Endothelial cell of umbilical vein (primary cell): ENCODE results near the gene LSP1. TPM values are rescaled to one million over a fixed set of nuclear protein-coding genes. Genes with fewer than 3 reads are reported as not detected.

Experiments
- BruUV-seq: library from RNA; stranded (reverse); fragments of 400-500 nt; replicated peaks from 2 replicates; lab custom pipeline; 2021; lab: Mats Ljungman, UMichigan
- CTCF ChIA-PET: fragments of 300-600, 350-600 bp; sonication (Branson Sonifier 250); formaldehyde crosslinking; loops from one replicate; lab custom pipeline; 2021; ENCODE audit warnings: antibody characterized with exemption, inconsistent platforms; lab: Charles Lee
- POLR2A ChIA-PET: fragments of 300-600, 350-600 bp; sonication (Branson Sonifier 250); formaldehyde crosslinking; loops from one replicate; lab custom pipeline; 2021; ENCODE audit warnings: antibody characterized with exemption, inconsistent platforms; lab: Charles Lee
- DNase-seq: peaks from one replicate; pipeline ENCODE4 v3.0.0-alpha.2; 2011; ENCODE audit warnings: low read depth, low spot score
- FAIRE-seq: peaks from 2 replicates; lab custom pipeline; 2011; peaks lifted over from hg19 to GRCh38; lab: Jason Lieb, UNC
- H2AFZ ChIP-seq: 2 replicates; pipeline ENCODE4 v1.6.0; 2012; ENCODE audit warnings: low read depth, low read length, control low read depth, inconsistent platforms
- H3K27ac ChIP-seq: 2 replicates; pipeline ENCODE4 v1.5.1; 2011; ENCODE audit warnings: low read depth, mild to moderate bottlenecking, control low read depth, low read length, moderate library complexity; ENCODE audit not compliant: insufficient read depth
- H3K27me3 ChIP-seq, 2 experiments: 2 replicates each; pipeline versions ENCODE4 v1.6.0 to v1.6.1; 2011; ENCODE audit warnings: low read length in 2 of 2, mixed read lengths in 1 of 2; ENCODE audit not compliant: control insufficient read depth in 2 of 2, insufficient read depth in 2 of 2
- H3K36me3 ChIP-seq, 2 experiments: 2 replicates in 1 of 2; 3 replicates in 1 of 2; pipeline ENCODE4 v1.5.1; 2011; ENCODE audit warnings: low read length in 2 of 2, mild to moderate bottlenecking in 1 of 2, moderate library complexity in 1 of 2; ENCODE audit not compliant: control insufficient read depth in 2 of 2, insufficient read depth in 2 of 2; ENCODE audit errors: extremely low read depth in 1 of 2
- H3K4me1 ChIP-seq: 3 replicates; pipeline ENCODE4 v1.5.1; 2011; ENCODE audit warnings: mild to moderate bottlenecking, low read length; ENCODE audit not compliant: control insufficient read depth, insufficient read depth; ENCODE audit errors: extremely low read depth
- H3K4me2 ChIP-seq: 2 replicates; pipeline ENCODE4 v1.6.1; 2011; ENCODE audit warnings: low read length, control low read depth, mixed read lengths; ENCODE audit not compliant: insufficient read depth
- H3K4me3 ChIP-seq, 3 experiments: fragments of 200-600 bp in 1 of 3; sonication (generic), shearing (Covaris generic) in 1 of 3; replicated peaks in 1 of 3; 2 replicates each; pipeline ENCODE4 v1.5.1; 2011 to 2016; ENCODE audit warnings: control low read depth in 3 of 3, low read length in 3 of 3, mild to moderate bottlenecking in 2 of 3, inconsistent platforms in 1 of 3, low read depth in 1 of 3, moderate library complexity in 1 of 3; ENCODE audit not compliant: insufficient read depth in 1 of 3
- H3K79me2 ChIP-seq: 2 replicates; pipeline ENCODE4 v1.6.0; 2012; ENCODE audit warnings: low read length, inconsistent platforms; ENCODE audit not compliant: control insufficient read depth, insufficient read depth
- H3K9ac ChIP-seq: replicated peaks from 2 replicates; pipeline ENCODE3; 2011; ENCODE audit warnings: low read length, control low read depth; ENCODE audit not compliant: insufficient read depth; ENCODE audit errors: extremely low read depth
- H3K9me1 ChIP-seq: replicated peaks from 3 replicates; pipeline ENCODE4 v1.6.0; 2011; ENCODE audit warnings: mild to moderate bottlenecking, low read length; ENCODE audit not compliant: control insufficient read depth, insufficient read depth; ENCODE audit errors: extremely low read depth
- H3K9me3 ChIP-seq: replicated peaks from 2 replicates; pipeline ENCODE4 v1.5.1; 2012; ENCODE audit warnings: low read length, inconsistent platforms; ENCODE audit not compliant: control insufficient read depth, insufficient read depth
- H4K20me1 ChIP-seq: replicated peaks from 2 replicates; pipeline ENCODE3; 2011; ENCODE audit warnings: mild to moderate bottlenecking, low read length; ENCODE audit not compliant: control insufficient read depth, insufficient read depth; ENCODE audit errors: extremely low read depth
- GATA2 ChIP-seq: IDR thresholded peaks from 2 replicates; pipeline ENCODE4 v1.7.0; 2011; ENCODE audit warnings: low read depth, mild to moderate bottlenecking, moderate library complexity, mixed read lengths, low read length; ENCODE audit not compliant: insufficient read length, insufficient read depth
- MYC ChIP-seq: IDR thresholded peaks from one replicate; pipeline ENCODE4 v1.6.1; 2011; ENCODE audit warnings: mild to moderate bottlenecking, low read depth, low read length
- POLR2AphosphoS5 ChIP-seq: IDR thresholded peaks from 2 replicates; pipeline ENCODE4 v1.6.1; 2012; ENCODE audit warnings: low read depth, mild to moderate bottlenecking, control low read depth, low read length, moderate library complexity; ENCODE audit not compliant: insufficient read depth
- dilution Hi-C: fragments of 300-500 bp; cut with MboI; formaldehyde crosslinking; loops from one replicate; pipeline ENCODE4 v1.15.0; 2019; ENCODE audit warnings: low sequenced_read_pairs; ENCODE audit not compliant: extremely low pct_ligation_motif_present
- intact Hi-C: fragments of 100-400 bp; cut with micrococcal nuclease; formaldehyde crosslinking; loops from one replicate; pipeline ENCODE4 v1.10.0; 2022
- polyA plus RNA-seq, 4 experiments: library from polyadenylated mRNA; depleted of rRNA in 3 of 4; stranded (reverse) in 3 of 4; unstranded in 1 of 4; fragments of >200 nt; gene quantifications; 2 replicates each; pipeline versions ENCODE4 v1.2.1 to v1.2.3, GENCODE V29; 2011 to 2012; ENCODE audit warnings: missing spikeins in 1 of 4
- total RNA-seq: library from RNA; stranded (reverse); gene quantifications from 2 replicates; pipeline ENCODE4 v1.2.3, GENCODE V29; 2021
- TF ChIP-seq, protein P1 (sequence below), 2 donors: IDR thresholded peaks; 1 replicate in 1 of 2; 2 replicates in 1 of 2; pipeline ENCODE4 v1.5.1; 2011; ENCODE audit warnings: low read length in 2 of 2, mild to moderate bottlenecking in 2 of 2, moderate library complexity in 2 of 2, control low read depth in 1 of 2, inconsistent platforms in 1 of 2, low read depth in 1 of 2; ENCODE audit not compliant: insufficient read depth in 1 of 2; ENCODE audit errors: extremely low read depth in 1 of 2

LSP1 gene
- total and polyA plus RNA-seq, 2 donors (not counting 3 experiments of a cell fraction or from before 2014, with no cell fraction given) = not detected

DNA sequence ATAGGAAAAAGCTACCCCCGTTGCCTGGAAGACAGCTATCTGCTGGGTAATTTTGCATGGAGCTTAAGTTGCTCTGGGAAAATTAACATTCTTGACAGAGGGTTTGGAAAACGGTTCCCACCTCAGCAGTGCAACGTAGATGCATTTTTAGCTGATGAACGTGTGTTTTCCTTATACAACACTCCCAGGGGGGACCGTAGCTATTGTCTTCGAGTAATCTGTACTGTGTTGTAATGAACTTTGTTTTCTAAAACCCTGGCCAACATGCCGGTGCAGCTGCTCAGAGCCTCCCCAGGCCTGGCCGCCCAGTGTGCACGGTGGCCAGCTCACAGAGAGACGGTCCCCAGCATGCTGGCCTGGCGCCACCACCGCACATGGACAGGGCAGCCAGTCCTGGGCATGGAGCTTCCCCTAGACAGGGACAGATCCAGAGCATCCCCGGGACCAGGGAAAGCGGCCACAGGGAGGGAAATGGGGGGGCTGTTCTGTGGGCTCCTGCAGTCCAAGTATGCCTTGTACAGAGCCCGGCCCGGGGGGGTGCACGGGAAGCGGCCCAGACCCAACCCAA is 68.8 kb downstream of the LSP1 start:
- no peaks in the 10 kb centered on the region for H3K79me2 ChIP-seq
- H3K27ac ChIP-seq = no peak overlapping the region
- no peak for FAIRE-seq
- H4K20me1 ChIP-seq = no peaks in the 10 kb centered on the region
- no peaks in the 10 kb centered on the region for H3K36me3 ChIP-seq
- intact Hi-C loops = no loop called here
- no peaks in the 10 kb centered on the region for H3K9me3 ChIP-seq
- H3K9me1 ChIP-seq = no peaks in the 10 kb centered on the region
- no peak overlapping the region for H3K4me3 ChIP-seq
- CTCF ChIA-PET = interaction anchor here (1.0 to 2.3 kb wide), 6 partner anchors 21 to 269 kb away, joined by 3 to 20 read pairs (median 6); no protein-coding TSS in a partner anchor
- POLR2A ChIA-PET = no interaction called here
- no peak overlapping the region for H3K4me2 ChIP-seq
- no peak overlapping the region for H3K9ac ChIP-seq
- no peak overlapping the region for H2AFZ ChIP-seq
- dilution Hi-C loops = no loop called here
- TF ChIP-seq POLR2AphosphoS5 = no peak
- no peak for TF ChIP-seq MYC
- TF ChIP-seq, protein P1, sequence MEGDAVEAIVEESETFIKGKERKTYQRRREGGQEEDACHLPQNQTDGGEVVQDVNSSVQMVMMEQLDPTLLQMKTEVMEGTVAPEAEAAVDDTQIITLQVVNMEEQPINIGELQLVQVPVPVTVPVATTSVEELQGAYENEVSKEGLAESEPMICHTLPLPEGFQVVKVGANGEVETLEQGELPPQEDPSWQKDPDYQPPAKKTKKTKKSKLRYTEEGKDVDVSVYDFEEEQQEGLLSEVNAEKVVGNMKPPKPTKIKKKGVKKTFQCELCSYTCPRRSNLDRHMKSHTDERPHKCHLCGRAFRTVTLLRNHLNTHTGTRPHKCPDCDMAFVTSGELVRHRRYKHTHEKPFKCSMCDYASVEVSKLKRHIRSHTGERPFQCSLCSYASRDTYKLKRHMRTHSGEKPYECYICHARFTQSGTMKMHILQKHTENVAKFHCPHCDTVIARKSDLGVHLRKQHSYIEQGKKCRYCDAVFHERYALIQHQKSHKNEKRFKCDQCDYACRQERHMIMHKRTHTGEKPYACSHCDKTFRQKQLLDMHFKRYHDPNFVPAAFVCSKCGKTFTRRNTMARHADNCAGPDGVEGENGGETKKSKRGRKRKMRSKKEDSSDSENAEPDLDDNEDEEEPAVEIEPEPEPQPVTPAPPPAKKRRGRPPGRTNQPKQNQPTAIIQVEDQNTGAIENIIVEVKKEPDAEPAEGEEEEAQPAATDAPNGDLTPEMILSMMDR (IDR thresholded peaks at IDR 0.05; ENCODE audit: extremely low read depth in 1 of 2, insufficient read depth in 1 of 2, low read depth in 1 of 2, low read length in 2 of 2) = no peak
- TF ChIP-seq GATA2 = no peak
- DNase-seq = no peak
- H3K27me3 ChIP-seq = no peaks in the 10 kb centered on the region
- no TSS peak for BruUV-seq
- no peaks in the 10 kb centered on the region for H3K4me1 ChIP-seq
